NCI-H526 treated with DMSO at 0.1 percent for 48 hours (cell line): ENCODE measurements around the gene GEMIN5.
"Not testable (repeated sequence)": the region's sequence is repeated elsewhere in the genome, so short reads cannot be mapped to it uniquely, and the experiment has no call there.

ENCODE experiments used
- DNase-seq: peaks from one replicate; lab custom pipeline; 2025; lab: John Stamatoyannopoulos, UW

The GEMIN5 gene

GRCh38 chr5:154937718-154938466 lies at the start of gene GEMIN5:
Gene GEMIN5, minus strand, starts transcription at chr5:154938211. Its CDS starts 78 bp downstream, at chr5:154938133.
- peak; percentile 72 for DNase-seq

GRCh38 chr5:154986151-154986550 lies 48.1 kb upstream of the GEMIN5 start:
- DNase-seq = no peak

- DNase-seq = no peak
Measured at GRCh38 chr5:154984946-154985516, 47.0 kb upstream of the GEMIN5 start.

- DNase-seq = not testable (repeated sequence)
Measured at GRCh38 chr5:154978294-154978693, 40.3 kb upstream of the GEMIN5 start.

GRCh38 chr5:154977409-154977808 lies 39.4 kb upstream of the GEMIN5 start:
- DNase-seq = no peak

GRCh38 chr5:154976082-154976481 lies 38.1 kb upstream of the GEMIN5 start:
- not testable (repeated sequence) for DNase-seq

GRCh38 chr5:154972476-154973080 lies 34.6 kb upstream of the GEMIN5 start:
- DNase-seq = peak; percentile 32

GRCh38 chr5:154971501-154971900 lies 33.5 kb upstream of the GEMIN5 start:
- no peak for DNase-seq

- no peak for DNase-seq
Measured at GRCh38 chr5:154970759-154971158, 32.7 kb upstream of the GEMIN5 start.

GRCh38 chr5:154968953-154969352 lies 30.9 kb upstream of the GEMIN5 start:
- no peak for DNase-seq

- no peak for DNase-seq
Measured at GRCh38 chr5:154967421-154968024, 29.5 kb upstream of the GEMIN5 start.

GRCh38 chr5:154966874-154967273 lies 28.9 kb upstream of the GEMIN5 start:
- DNase-seq = no peak

GRCh38 chr5:154966081-154966841 lies 28.2 kb upstream of the GEMIN5 start:
- DNase-seq = no peak

- DNase-seq = no peak
Measured at GRCh38 chr5:154962494-154962893, 24.5 kb upstream of the GEMIN5 start.

- DNase-seq = no peak
Measured at GRCh38 chr5:154956712-154957111, 18.7 kb upstream of the GEMIN5 start.

GRCh38 chr5:154949781-154950180 lies 11.8 kb upstream of the GEMIN5 start:
- DNase-seq = no peak

GRCh38 chr5:154948313-154948712 lies 10.3 kb upstream of the GEMIN5 start:
- no peak for DNase-seq

GRCh38 chr5:154947778-154948177 lies 9.8 kb upstream of the GEMIN5 start:
- no peak for DNase-seq

GRCh38 chr5:154945695-154946301 lies 7.8 kb upstream of the GEMIN5 start:
- peak; percentile 24 for DNase-seq

GRCh38 chr5:154944716-154945115 lies 6.7 kb upstream of the GEMIN5 start:
- no peak for DNase-seq

GRCh38 chr5:154943527-154943926 lies 5.5 kb upstream of the GEMIN5 start:
- DNase-seq = no peak
